BJ (cell line): Measurements from ENCODE around the gene SCP2. TPM values are rescaled to one million over a fixed set of nuclear protein-coding genes. Genes with fewer than 3 reads are reported as not detected.
A peak's percentile ranks its signal among the peaks of the same experiment; 100 is the strongest.

Experiments used
- CTCF ChIA-PET: fragments of 350-600 bp; formaldehyde crosslinking; extraction: SDS; loops from one replicate; lab custom pipeline; 2021; ENCODE audit warnings: antibody characterized with exemption, inconsistent platforms; lab: Yijun Ruan, JAX
- POLR2A ChIA-PET: fragments of 300-600 bp; sonication (Branson Sonifier 250); formaldehyde crosslinking; extraction: SDS; loops from one replicate; lab custom pipeline; 2021; ENCODE audit warnings: antibody characterized with exemption; lab: Charles Lee
- DNase-seq: peaks from one replicate; pipeline ENCODE4 v3.0.0-alpha.2; 2011; ENCODE audit warnings: low read depth
- H3K27me3 ChIP-seq: 2 replicates; pipeline ENCODE4 v1.6.0; 2011; ENCODE audit warnings: low read length; ENCODE audit not compliant: control insufficient read depth, insufficient read depth
- H3K36me3 ChIP-seq: 2 replicates; pipeline ENCODE4 v1.5.1; 2011; ENCODE audit warnings: low read length; ENCODE audit not compliant: control insufficient read depth, insufficient read depth
- H3K4me3 ChIP-seq: 2 replicates; pipeline ENCODE4 v1.5.1; 2011; ENCODE audit warnings: low read depth, mild to moderate bottlenecking, control low read depth, low read length
- polyA plus RNA-seq: library from polyadenylated mRNA; depleted of rRNA; stranded (reverse); fragments of >200 nt; gene quantifications from 2 replicates; pipeline ENCODE4 v1.2.3, GENCODE V29; 2011
- TF ChIP-seq, protein P1 (sequence below): IDR thresholded peaks from 2 replicates; pipeline ENCODE4 v1.5.1; 2011; ENCODE audit warnings: low read depth, mild to moderate bottlenecking, control low read depth, inconsistent platforms, low read length, moderate library complexity; ENCODE audit not compliant: insufficient read depth

The SCP2 gene
- polyA plus RNA-seq, 1 experiment: 50.0 TPM

DNA sequence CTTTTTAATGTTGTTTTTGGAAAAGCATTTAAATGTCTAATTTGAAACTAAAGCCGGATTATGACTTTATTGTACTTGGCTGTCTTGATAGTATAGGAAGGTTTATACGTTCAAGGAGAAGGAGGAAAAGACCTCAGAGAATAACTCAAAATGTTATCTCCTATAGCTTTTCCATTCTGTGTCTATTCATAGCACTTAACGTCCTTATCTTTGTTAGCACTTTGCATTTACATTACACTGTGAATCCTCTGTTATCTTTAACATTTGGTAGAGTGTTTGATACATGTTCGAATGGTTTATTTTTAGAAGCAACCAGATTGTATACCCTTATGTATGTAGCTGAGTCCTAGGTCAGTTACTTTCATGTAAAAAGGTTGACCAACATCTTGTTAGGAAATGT, 84.1 kb downstream of the SCP2 start:
- DNase-seq: no peak
- POLR2A ChIA-PET: no interaction called here
- H3K36me3 ChIP-seq: no peaks in the 10 kb centered on the region
- no peaks in the 10 kb centered on the region for H3K27me3 ChIP-seq
- TF ChIP-seq, protein P1, sequence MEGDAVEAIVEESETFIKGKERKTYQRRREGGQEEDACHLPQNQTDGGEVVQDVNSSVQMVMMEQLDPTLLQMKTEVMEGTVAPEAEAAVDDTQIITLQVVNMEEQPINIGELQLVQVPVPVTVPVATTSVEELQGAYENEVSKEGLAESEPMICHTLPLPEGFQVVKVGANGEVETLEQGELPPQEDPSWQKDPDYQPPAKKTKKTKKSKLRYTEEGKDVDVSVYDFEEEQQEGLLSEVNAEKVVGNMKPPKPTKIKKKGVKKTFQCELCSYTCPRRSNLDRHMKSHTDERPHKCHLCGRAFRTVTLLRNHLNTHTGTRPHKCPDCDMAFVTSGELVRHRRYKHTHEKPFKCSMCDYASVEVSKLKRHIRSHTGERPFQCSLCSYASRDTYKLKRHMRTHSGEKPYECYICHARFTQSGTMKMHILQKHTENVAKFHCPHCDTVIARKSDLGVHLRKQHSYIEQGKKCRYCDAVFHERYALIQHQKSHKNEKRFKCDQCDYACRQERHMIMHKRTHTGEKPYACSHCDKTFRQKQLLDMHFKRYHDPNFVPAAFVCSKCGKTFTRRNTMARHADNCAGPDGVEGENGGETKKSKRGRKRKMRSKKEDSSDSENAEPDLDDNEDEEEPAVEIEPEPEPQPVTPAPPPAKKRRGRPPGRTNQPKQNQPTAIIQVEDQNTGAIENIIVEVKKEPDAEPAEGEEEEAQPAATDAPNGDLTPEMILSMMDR: no peak
- CTCF ChIA-PET: interaction anchor here (1.0 to 1.1 kb wide), 2 partner anchors 11 to 17 kb away, joined by 3 read pairs; no protein-coding TSS in a partner anchor
- H3K4me3 ChIP-seq: no peak overlapping the region

DNA sequence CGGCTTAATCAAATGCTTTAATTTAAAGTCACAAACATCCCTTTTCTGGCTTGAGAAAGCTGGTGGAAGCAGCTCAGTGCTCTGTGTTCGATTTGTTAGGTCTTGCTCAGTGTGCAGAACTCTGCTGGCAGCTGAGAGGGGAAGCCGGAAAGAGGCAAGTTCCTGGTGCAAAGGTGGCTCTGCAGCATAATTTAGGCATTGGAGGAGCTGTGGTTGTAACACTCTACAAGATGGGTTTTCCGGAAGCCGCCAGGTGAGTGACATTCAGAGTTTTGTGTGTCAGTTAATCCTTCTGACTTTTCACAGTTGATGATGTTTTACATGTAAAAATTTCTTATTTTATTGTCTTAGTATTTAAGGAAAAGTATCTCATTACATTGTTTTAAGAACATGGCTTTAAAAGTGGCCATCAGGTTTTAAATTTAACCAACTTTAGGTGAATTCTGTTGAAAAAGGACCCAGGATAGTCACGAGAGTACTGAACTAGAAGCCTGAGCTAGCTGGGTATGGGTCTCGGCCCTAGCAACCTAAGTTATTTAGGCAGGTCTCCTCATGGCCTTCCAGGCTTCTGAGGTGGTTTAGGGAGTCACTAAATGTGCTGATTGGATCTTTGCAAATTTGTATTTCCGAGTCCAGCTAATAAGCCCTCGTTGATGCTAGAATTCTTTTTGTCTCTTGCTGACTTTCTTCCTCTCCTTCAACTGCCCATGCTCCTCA, 87.9 kb downstream of the SCP2 start:
- peak overlapping the region; percentile 64 for H3K4me3 ChIP-seq
- H3K27me3 ChIP-seq: no peaks in the 10 kb centered on the region
- TF ChIP-seq, protein P1: no peak
- no peaks in the 10 kb centered on the region for H3K36me3 ChIP-seq
- ChIA-PET POLR2A (no interaction called here), CTCF (interaction anchor here (0.9 to 1.5 kb wide), 4 partner anchors 10 to 171 kb away, joined by 3 to 4 read pairs (median 3); no protein-coding TSS in a partner anchor)
- peak; percentile 32 for DNase-seq

DNA sequence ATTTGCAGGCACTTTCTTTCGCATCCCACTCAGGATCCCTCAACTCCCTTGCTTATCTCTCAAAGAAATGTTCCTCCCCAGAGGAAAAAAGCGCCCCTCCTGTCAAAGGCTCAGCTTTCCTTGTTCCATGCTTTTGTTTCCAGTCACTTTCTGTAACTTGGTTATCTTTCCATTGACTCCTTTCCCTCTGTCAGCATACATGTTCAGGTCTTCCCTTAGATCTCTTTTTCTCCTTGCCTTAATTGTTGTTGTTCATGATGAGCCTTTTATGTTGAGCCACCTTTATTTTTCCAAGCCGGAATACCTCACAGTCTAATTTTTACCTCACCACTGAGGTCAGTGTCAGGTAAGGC, 88.4 kb downstream of the SCP2 start:
- H3K36me3 ChIP-seq: no peaks in the 10 kb centered on the region
- peak overlapping the region; percentile 64 for H3K4me3 ChIP-seq
- no peaks in the 10 kb centered on the region for H3K27me3 ChIP-seq
- ChIA-PET CTCF (interaction anchor here (1.4 kb wide), 1 partner anchor 9 kb away, joined by 3 read pairs; no protein-coding TSS in a partner anchor), POLR2A (no interaction called here)
- TF ChIP-seq, protein P1: no peak
- DNase-seq: no peak

DNA sequence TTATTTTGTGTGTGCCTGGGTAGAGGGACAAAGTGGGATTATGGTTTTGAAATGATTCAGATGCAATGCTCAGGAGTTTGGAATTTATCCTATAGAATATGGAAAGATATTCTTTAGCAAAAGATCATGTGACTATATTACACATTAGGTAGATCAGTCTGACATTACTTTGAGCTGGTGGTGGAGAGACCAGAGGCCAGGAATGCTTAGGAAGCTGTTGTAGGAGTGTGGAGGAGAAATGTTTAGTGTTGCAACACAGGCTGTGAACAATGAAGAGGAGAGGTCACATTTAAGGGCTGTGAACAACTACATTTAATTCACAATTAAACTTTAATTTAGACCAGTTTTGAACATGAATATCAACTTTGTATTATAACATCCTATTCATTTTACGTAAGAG, 89.6 kb downstream of the SCP2 start:
- Histone ChIP-seq H3K4me3 (no peak overlapping the region), H3K27me3 (no peaks in the 10 kb centered on the region), H3K36me3 (no peaks in the 10 kb centered on the region)
- ChIA-PET POLR2A (no interaction called here), CTCF (interaction anchor here (0.8 kb wide), 2 partner anchors 11 to 95 kb away, joined by 3 to 4 read pairs; partner anchors contain the start of gene ECHDC2)
- TF ChIP-seq, protein P1: no peak
- DNase-seq: no peak

DNA sequence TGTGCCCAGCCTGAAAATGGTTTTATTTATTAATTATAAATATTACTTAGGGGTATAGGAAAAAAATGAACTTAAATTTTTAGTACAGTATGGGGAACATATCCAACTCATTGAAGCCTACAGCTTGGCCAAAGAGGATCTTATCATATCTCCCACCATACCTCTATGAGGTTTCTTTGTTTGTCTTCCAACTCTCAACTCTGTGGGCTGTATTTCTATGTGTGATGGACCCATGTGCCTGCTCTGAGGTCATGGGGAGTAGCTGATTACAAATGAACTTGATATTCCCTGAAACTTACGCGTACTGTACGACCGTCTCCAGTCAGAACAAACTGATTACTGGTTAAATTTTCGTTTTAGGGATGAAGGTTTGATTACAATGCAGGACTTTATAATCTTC, 93.5 kb downstream of the SCP2 start:
- DNase-seq: no peak
- ChIA-PET POLR2A (interaction anchor here (1.0 kb wide), 1 partner anchor 23 kb away, joined by 4 read pairs; no protein-coding TSS in a partner anchor), CTCF (no interaction called here)
- TF ChIP-seq, protein P1: no peak
- H3K4me3 ChIP-seq: no peak overlapping the region
- H3K36me3 ChIP-seq: no peaks in the 10 kb centered on the region; the same call in 1 of the 2 replicates
- no peaks in the 10 kb centered on the region for H3K27me3 ChIP-seq
